ENCODE results near the gene PNKD.

DNA sequence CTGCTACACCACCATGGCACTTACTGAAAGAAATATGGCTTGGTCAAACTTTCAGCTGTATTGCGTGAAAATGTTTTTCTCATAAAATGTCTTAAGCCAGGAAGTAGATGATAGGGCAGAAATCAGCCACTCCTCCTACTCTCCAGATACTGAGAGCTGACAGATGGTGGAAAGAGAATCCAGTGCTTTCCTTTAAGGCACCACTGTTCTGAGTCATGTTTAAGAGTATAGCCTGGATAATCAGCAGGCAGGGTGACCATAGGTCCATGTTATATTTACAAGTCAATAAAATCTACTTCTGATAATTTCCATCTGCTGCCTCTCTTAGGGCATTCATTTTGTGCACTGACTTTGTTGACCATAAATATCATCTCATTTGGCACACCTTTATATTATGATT lies 31.4 kb upstream of the PNKD start:
- TF ChIP-seq, protein P1, sequence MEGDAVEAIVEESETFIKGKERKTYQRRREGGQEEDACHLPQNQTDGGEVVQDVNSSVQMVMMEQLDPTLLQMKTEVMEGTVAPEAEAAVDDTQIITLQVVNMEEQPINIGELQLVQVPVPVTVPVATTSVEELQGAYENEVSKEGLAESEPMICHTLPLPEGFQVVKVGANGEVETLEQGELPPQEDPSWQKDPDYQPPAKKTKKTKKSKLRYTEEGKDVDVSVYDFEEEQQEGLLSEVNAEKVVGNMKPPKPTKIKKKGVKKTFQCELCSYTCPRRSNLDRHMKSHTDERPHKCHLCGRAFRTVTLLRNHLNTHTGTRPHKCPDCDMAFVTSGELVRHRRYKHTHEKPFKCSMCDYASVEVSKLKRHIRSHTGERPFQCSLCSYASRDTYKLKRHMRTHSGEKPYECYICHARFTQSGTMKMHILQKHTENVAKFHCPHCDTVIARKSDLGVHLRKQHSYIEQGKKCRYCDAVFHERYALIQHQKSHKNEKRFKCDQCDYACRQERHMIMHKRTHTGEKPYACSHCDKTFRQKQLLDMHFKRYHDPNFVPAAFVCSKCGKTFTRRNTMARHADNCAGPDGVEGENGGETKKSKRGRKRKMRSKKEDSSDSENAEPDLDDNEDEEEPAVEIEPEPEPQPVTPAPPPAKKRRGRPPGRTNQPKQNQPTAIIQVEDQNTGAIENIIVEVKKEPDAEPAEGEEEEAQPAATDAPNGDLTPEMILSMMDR (IDR thresholded peaks at IDR 0.05), result no peak
- TF ChIP-seq POLR2A (IDR thresholded peaks at IDR 0.05), result no peak
